CD4-positive, CD25-positive, alpha-beta regulatory T cell (primary cell): ENCODE data around the gene HRH4. TPM values are rescaled to one million over a fixed set of nuclear protein-coding genes. Genes with fewer than 3 reads are reported as not detected.
A peak's percentile ranks its signal among the peaks of the same experiment; 100 is the strongest.

ENCODE experiments used
- ATAC-seq, 2 donors: fragments of 150-1000 bp; cut with Tn5 transposase; one replicate each; pipeline ENCODE4 v1.10.0; 2021; ENCODE audit warnings: low read depth in 2 of 2, moderate number of reproducible peaks in 2 of 2, moderate library complexity in 1 of 2
- DNase-seq, 3 donors: peaks; one replicate each; pipeline versions ENCODE4 v3.0.0 to v3.0.0-alpha.2; 2012 to 2022; ENCODE audit warnings: mixed read lengths in 1 of 3
- H3K27ac ChIP-seq: one replicate; pipeline ENCODE4 v1.7.0; 2013; ENCODE audit warnings: mild to moderate bottlenecking, low read length; ENCODE audit not compliant: insufficient read depth, poor library complexity, severe bottlenecking
- H3K27me3 ChIP-seq: one replicate; pipeline ENCODE4 v1.7.0; 2013; ENCODE audit warnings: low read length; ENCODE audit not compliant: control insufficient read depth, insufficient read depth
- H3K36me3 ChIP-seq: one replicate; pipeline ENCODE4 v1.7.0; 2013; ENCODE audit warnings: mild to moderate bottlenecking, low read length, moderate library complexity; ENCODE audit not compliant: control insufficient read depth, insufficient read depth
- H3K4me1 ChIP-seq: 2 replicates; pipeline ENCODE4 v1.7.0; 2013; ENCODE audit warnings: mild to moderate bottlenecking, low read length; ENCODE audit not compliant: insufficient read depth, control insufficient read depth, poor library complexity, severe bottlenecking
- H3K4me3 ChIP-seq: one replicate; pipeline ENCODE4 v1.7.0; 2013; ENCODE audit warnings: low read depth, mild to moderate bottlenecking, low read length, moderate library complexity
- H3K9me3 ChIP-seq, 2 experiments: 1 replicate in 1 of 2; 2 replicates in 1 of 2; pipeline ENCODE4 v1.7.0; 2013; ENCODE audit warnings: low read length in 2 of 2, mild to moderate bottlenecking in 1 of 2, moderate library complexity in 1 of 2; ENCODE audit not compliant: control insufficient read depth in 2 of 2
- H3K27ac Mint-ChIP-seq, 3 donors: one replicate each; pipeline ENCODE4 v1.8.0; 2020 to 2022; ENCODE audit warnings: mild to moderate bottlenecking in 3 of 3, mixed read lengths in 3 of 3, moderate library complexity in 2 of 3
- H3K27me3 Mint-ChIP-seq: one replicate; pipeline ENCODE4 v1.8.0; 2022; ENCODE audit warnings: mild to moderate bottlenecking, mixed read lengths
- H3K36me3 Mint-ChIP-seq: one replicate; pipeline ENCODE4 v1.8.0; 2020; ENCODE audit warnings: mixed read lengths
- H3K4me1 Mint-ChIP-seq, 4 donors: one replicate each; pipeline ENCODE4 v1.8.0; 2020 to 2022; ENCODE audit warnings: mixed read lengths in 4 of 4, mild to moderate bottlenecking in 1 of 4
- H3K4me3 Mint-ChIP-seq, 4 donors: one replicate each; pipeline ENCODE4 v1.8.0; 2020 to 2022; ENCODE audit warnings: mild to moderate bottlenecking in 4 of 4, mixed read lengths in 4 of 4, moderate library complexity in 3 of 4
- H3K9me3 Mint-ChIP-seq, 7 donors: one replicate each; pipeline ENCODE4 v1.8.0; 2020 to 2022; ENCODE audit warnings: mixed read lengths in 7 of 7, mild to moderate bottlenecking in 3 of 7, moderate library complexity in 2 of 7
- polyA plus RNA-seq, 4 donors: library from polyadenylated mRNA; unstranded; fragments of 300-500 nt; fragmentation: Illumina TruSeq; gene quantifications; one replicate each; pipeline ENCODE4 v1.2.3, GENCODE V29; 2021
- total RNA-seq: library from RNA; stranded (reverse); gene quantifications from one replicate; pipeline ENCODE4 v1.2.3, GENCODE V29; 2022

Gene HRH4, protein sequence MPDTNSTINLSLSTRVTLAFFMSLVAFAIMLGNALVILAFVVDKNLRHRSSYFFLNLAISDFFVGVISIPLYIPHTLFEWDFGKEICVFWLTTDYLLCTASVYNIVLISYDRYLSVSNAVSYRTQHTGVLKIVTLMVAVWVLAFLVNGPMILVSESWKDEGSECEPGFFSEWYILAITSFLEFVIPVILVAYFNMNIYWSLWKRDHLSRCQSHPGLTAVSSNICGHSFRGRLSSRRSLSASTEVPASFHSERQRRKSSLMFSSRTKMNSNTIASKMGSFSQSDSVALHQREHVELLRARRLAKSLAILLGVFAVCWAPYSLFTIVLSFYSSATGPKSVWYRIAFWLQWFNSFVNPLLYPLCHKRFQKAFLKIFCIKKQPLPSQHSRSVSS
- total RNA-seq (0.39 TPM), polyA plus RNA-seq (1 to 10 TPM in 2 of 4 donors, under 1 TPM in 2; 0.18 to 1.5 (median 1.1) TPM)

- peaks cover 0 to 4% (median 0%) of the 10 kb centered on the region in 7 donors for H3K9me3 Mint-ChIP-seq
- ATAC-seq (no peak), DNase-seq (peak in 1 of 3 donors; percentile 11)
- H3K36me3 Mint-ChIP-seq = peaks cover 2% of the 10 kb centered on the region
- peaks cover 6% of the 10 kb centered on the region for H3K27me3 Mint-ChIP-seq
- H3K4me1 Mint-ChIP-seq = peaks cover 3 to 18% (median 10%) of the 10 kb centered on the region in 4 donors
- peak within 1 kb of the TSS in 1 of 3 donors; percentile 20 for H3K27ac Mint-ChIP-seq
- Histone ChIP-seq H3K4me3 (peak within 1 kb of the TSS; percentile 33), H3K27ac (no peak within 1 kb of the TSS), H3K27me3 (no peaks in the 10 kb centered on the region), H3K4me1 (peaks cover 9% of the 10 kb centered on the region), H3K9me3 (no peaks in the 10 kb centered on the region), H3K36me3 (no peaks in the 10 kb centered on the region)
- peak within 1 kb of the TSS; percentile 21 to 76 (median 34) for H3K4me3 Mint-ChIP-seq
Observed at GRCh38 chr18:24460388-24460787, at the start of gene HRH4. Gene HRH4 (plus strand): TSS chr18:24460637. CDS start chr18:24460729, 92 bp downstream.

DNA sequence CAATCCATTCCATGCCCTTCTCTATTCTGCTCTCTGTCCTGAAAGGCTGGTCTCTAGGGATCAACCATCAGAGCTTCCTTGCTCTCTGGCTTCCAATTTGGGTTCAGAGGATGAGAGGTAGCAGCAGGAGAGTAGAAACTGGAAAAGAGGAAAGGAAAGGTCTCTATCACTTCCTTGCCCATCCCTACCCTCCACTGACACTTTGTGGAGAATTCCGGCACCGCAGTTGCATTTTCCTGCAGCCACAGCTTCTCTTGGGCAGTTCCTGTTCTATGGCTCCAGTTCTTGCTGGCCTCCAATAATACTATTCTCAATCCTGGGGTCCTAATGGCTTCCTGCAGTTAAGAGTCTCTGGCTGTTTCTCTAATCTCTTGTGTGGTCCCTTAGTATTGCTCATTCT lies 47.3 kb upstream of the HRH4 start:
- no peaks in the 10 kb centered on the region for H3K36me3 ChIP-seq
- no peak overlapping the region for H3K4me3 ChIP-seq
- H3K9me3 Mint-ChIP-seq = peaks cover 0 to 9% (median 2%) of the 10 kb centered on the region in 7 donors
- H3K27ac Mint-ChIP-seq = no peak overlapping the region
- H3K4me1 Mint-ChIP-seq = peaks cover 0 to 14% (median 3%) of the 10 kb centered on the region in 4 donors
- H3K27ac ChIP-seq = no peak overlapping the region
- H3K27me3 Mint-ChIP-seq = peaks cover 17% of the 10 kb centered on the region
- peaks cover 6% of the 10 kb centered on the region for H3K27me3 ChIP-seq
- H3K4me3 Mint-ChIP-seq = no peak overlapping the region
- H3K4me1 ChIP-seq = no peaks in the 10 kb centered on the region
- DNase-seq (no peak), ATAC-seq (no peak)
- H3K36me3 Mint-ChIP-seq = no peaks in the 10 kb centered on the region
- no peaks in the 10 kb centered on the region for H3K9me3 ChIP-seq

DNA sequence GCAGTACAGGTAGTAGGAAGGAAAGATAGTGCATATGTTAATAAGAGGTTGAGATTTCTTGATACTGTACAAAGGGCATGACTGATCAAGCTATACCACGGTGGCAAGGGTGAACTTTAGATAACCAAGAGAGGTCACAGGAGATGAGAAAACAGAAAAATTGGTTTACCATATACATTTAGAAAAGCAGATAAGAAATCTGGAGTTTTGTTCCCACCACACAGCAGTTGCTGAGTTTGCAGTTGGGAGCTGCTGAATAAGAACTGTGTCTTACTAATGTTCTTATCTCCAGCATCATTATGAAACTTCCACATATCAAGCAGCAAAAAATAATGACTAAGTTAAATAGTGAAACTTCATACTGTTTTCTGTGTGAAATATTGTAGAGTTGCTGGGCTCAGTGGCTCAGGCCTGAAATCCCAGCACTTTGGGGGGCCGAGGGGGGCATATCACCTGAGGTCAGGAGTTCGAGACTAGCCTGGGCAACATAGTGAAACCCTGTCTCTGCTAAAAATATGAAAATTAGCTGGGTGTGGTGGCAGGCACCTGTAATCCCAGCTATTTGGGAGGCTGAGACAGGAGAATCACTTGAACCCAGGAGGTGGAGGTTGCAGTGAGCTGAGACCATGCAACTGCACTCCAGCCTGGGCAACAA lies 46.0 kb upstream of the HRH4 start:
- H3K4me3 ChIP-seq = no peak overlapping the region
- DNase-seq = peak in 1 of 3 donors; percentile 42
- H3K27me3 Mint-ChIP-seq = peaks cover 16% of the 10 kb centered on the region
- peaks cover 0 to 19% (median 3%) of the 10 kb centered on the region in 4 donors for H3K4me1 Mint-ChIP-seq
- no peaks in the 10 kb centered on the region for H3K4me1 ChIP-seq
- H3K9me3 ChIP-seq = no peaks in the 10 kb centered on the region
- H3K27me3 ChIP-seq = no peaks in the 10 kb centered on the region
- H3K9me3 Mint-ChIP-seq = peaks cover 0 to 4% (median 0%) of the 10 kb centered on the region in 7 donors
- H3K27ac Mint-ChIP-seq = peak overlapping the region in 1 of 3 donors; percentile 15
- no peak overlapping the region for H3K4me3 Mint-ChIP-seq
- H3K36me3 ChIP-seq = no peaks in the 10 kb centered on the region
- H3K27ac ChIP-seq = no peak overlapping the region
- no peak for ATAC-seq
- H3K36me3 Mint-ChIP-seq = no peaks in the 10 kb centered on the region

DNA sequence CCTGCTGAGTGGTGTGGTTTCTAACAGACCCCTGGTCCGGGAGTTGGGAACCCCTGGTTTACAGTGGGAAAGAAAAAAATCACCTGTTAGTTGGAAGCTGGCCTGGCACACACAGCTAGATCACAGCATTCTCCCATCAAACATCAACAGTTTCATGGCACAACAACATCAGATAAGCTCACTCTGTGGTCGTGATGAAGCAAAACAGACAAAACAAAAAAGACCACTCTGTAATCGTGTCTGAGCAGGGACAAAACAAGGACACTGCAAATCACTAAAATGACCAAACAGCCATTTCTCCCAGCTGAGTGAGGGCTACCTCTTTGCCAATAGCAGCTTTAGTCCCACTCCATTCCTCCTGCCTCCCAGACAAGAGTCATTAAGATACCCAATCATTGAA lies 43.0 kb upstream of the HRH4 start:
- Histone ChIP-seq H3K9me3 (no peaks in the 10 kb centered on the region), H3K4me3 (no peak overlapping the region), H3K4me1 (no peaks in the 10 kb centered on the region), H3K36me3 (no peaks in the 10 kb centered on the region), H3K27me3 (peaks cover 2% of the 10 kb centered on the region), H3K27ac (no peak overlapping the region)
- no peak for DNase-seq
- Mint-ChIP-seq H3K4me1 (peaks cover 0 to 19% (median 3%) of the 10 kb centered on the region in 4 donors), H3K36me3 (no peaks in the 10 kb centered on the region), H3K4me3 (no peak overlapping the region), H3K27me3 (peaks cover 16% of the 10 kb centered on the region), H3K27ac (no peak overlapping the region), H3K9me3 (peaks cover 0 to 4% (median 2%) of the 10 kb centered on the region in 7 donors)
- no peak for ATAC-seq

GRCh38 chr18:24420551-24420950 lies 39.9 kb upstream of the HRH4 start:
- Mint-ChIP-seq H3K9me3 (peaks cover under 1 to 11% (median 3%) of the 10 kb centered on the region in 7 donors), H3K4me1 (peaks cover 0 to 5% (median 0%) of the 10 kb centered on the region in 4 donors), H3K4me3 (no peak overlapping the region), H3K27me3 (peaks cover 39% of the 10 kb centered on the region), H3K36me3 (peaks cover 12% of the 10 kb centered on the region), H3K27ac (no peak overlapping the region)
- Histone ChIP-seq H3K9me3 (no peaks in the 10 kb centered on the region), H3K27me3 (peaks cover 18% of the 10 kb centered on the region), H3K27ac (no peak overlapping the region), H3K36me3 (no peaks in the 10 kb centered on the region), H3K4me3 (no peak overlapping the region), H3K4me1 (no peaks in the 10 kb centered on the region)
- no peak for DNase-seq
- no peak for ATAC-seq

DNA sequence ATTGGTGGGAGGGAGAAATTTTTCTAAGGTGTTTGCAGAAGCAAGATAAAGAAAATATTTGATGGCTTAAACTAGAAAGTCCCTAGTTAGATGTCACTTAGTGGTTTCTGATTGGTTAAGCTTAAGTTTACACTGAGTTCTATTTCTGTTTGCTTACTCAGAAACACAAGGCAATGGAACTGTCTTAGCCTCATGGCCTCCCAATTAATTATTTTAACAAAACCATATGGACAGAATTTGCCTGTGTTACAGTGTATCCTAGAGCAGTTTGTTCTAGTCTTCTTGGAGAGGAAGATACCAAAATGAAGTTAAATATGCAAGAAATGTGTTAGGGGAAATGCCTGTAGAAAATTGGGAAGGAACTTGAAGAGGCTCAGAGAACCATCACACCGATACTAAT lies 38.6 kb upstream of the HRH4 start:
- Mint-ChIP-seq H3K27ac (no peak overlapping the region), H3K36me3 (peaks cover 19% of the 10 kb centered on the region), H3K27me3 (peaks cover 43% of the 10 kb centered on the region), H3K4me1 (peaks cover 0 to 5% (median 3%) of the 10 kb centered on the region in 4 donors), H3K4me3 (no peak overlapping the region), H3K9me3 (peaks cover 4 to 11% (median 6%) of the 10 kb centered on the region in 7 donors)
- ATAC-seq (no peak), DNase-seq (no peak)
- Histone ChIP-seq H3K9me3 (no peaks in the 10 kb centered on the region), H3K27ac (no peak overlapping the region), H3K4me3 (no peak overlapping the region), H3K27me3 (peaks cover 18% of the 10 kb centered on the region), H3K36me3 (no peaks in the 10 kb centered on the region), H3K4me1 (peaks cover 5% of the 10 kb centered on the region)

GRCh38 chr18:24426073-24426397 lies 34.4 kb upstream of the HRH4 start:
- DNase-seq = no peak
- peak overlapping the region; percentile 51 for H3K4me3 ChIP-seq

More at GRCh38 chr18:24426073-24426397, 34.4 kb upstream of the HRH4 start:
- Mint-ChIP-seq H3K36me3 (peaks cover 23% of the 10 kb centered on the region), H3K27ac (peak overlapping the region; percentile 40 to 68 (median 60)), H3K9me3 (peaks cover 4 to 9% (median 6%) of the 10 kb centered on the region in 7 donors), H3K27me3 (peaks cover 32% of the 10 kb centered on the region), H3K4me3 (peak overlapping the region; percentile 77 to 83 (median 80)), H3K4me1 (peaks cover 8 to 23% (median 16%) of the 10 kb centered on the region in 4 donors)
- H3K4me1 ChIP-seq = peaks cover 10% of the 10 kb centered on the region
- no peaks in the 10 kb centered on the region for H3K36me3 ChIP-seq
- ATAC-seq = no peak
- peaks cover 18% of the 10 kb centered on the region for H3K27me3 ChIP-seq
- no peaks in the 10 kb centered on the region for H3K9me3 ChIP-seq
- H3K27ac ChIP-seq = peak overlapping the region; percentile 11
